ENCODE results near the gene RYR1. TPM values are rescaled to one million over a fixed set of nuclear protein-coding genes. Genes with fewer than 3 reads are reported as not detected.

Gene RYR1
- total and polyA plus RNA-seq, 2 of the 13 experiments (the other 11 are each of a cell fraction or from before 2014, with no cell fraction given) = 0.03 TPM; not detected in 1

DNA sequence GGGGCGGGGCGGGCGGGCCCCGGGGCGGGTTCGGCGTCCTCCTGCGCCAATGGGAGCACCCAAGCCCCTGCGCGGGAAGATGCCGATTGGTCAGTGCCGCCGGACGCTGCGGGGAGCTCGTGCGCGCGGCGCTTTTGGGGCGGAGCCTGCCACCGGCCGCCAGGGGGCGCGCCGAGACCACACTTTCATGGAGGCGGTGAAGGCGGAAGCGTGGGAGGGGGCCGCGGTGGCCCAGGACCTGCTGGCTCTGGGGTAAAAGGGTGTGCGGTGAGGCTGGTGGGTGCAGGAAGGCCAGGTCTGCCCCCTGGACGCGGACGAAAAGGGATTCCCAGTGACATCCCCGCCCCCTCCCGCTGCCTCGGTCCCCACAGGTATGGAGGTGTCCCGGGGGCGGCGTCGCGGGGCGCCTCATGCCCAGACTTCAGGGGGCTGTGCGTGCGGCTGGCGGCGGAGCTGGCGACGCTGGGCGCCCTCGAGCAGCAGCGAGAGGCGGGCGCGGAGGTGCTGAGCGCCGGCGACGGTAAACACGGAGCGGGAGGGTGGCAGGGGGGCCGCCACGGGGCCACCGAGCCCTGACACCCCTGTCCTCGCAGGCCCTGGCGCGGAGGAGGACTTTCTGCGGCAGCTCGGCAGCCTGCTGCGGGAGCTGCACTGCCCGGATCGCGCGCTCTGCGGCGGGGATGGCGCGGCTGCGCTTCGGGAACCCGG is 30.4 kb upstream of the RYR1 start, which contains the start of gene FAM98C (continued):
- TF ChIP-seq TFDP2 (CRISPR knock-in tag; IDR thresholded peaks at IDR 0.05) = peak; percentile 97
- TF ChIP-seq KLF9 (CRISPR knock-in tag; IDR thresholded peaks at IDR 0.05; ENCODE audit: low read depth) = peak; percentile 79
- TF ChIP-seq ZNF773 (CRISPR knock-in tag; IDR thresholded peaks at IDR 0.05; ENCODE audit: borderline replicate concordance) = 0 out of 2 replicates have a peak, but pooled peaks have one; percentile 17
- TF ChIP-seq ZGPAT (CRISPR knock-in tag; IDR thresholded peaks at IDR 0.05) = peak; percentile 97
- TF ChIP-seq ZNF432 (CRISPR knock-in tag; IDR thresholded peaks at IDR 0.05; ENCODE audit: borderline replicate concordance) = no peak
- no peak for TF ChIP-seq ZNF550 (CRISPR knock-in tag; IDR thresholded peaks at IDR 0.05; ENCODE audit: borderline replicate concordance)
- no peak for TF ChIP-seq SYNCRIP (IDR thresholded peaks at IDR 0.05; ENCODE audit: insufficient read depth, low read depth, low read length)
- TF ChIP-seq ZNF431 (CRISPR knock-in tag; IDR thresholded peaks at IDR 0.05; ENCODE audit: borderline replicate concordance, low read depth) = no peak
- peak; percentile 59 for TF ChIP-seq SALL1 (CRISPR knock-in tag; IDR thresholded peaks at IDR 0.05)
- TF ChIP-seq ZNF251 (CRISPR knock-in tag; IDR thresholded peaks at IDR 0.05) = no peak
- no peak for TF ChIP-seq ZNF7 (CRISPR knock-in tag; IDR thresholded peaks at IDR 0.05)
- peak; percentile 74; the same call in 1 of the 2 replicates for TF ChIP-seq ZNF556 (CRISPR knock-in tag; IDR thresholded peaks at IDR 0.05; ENCODE audit: borderline replicate concordance)
- TF ChIP-seq, protein P1, sequence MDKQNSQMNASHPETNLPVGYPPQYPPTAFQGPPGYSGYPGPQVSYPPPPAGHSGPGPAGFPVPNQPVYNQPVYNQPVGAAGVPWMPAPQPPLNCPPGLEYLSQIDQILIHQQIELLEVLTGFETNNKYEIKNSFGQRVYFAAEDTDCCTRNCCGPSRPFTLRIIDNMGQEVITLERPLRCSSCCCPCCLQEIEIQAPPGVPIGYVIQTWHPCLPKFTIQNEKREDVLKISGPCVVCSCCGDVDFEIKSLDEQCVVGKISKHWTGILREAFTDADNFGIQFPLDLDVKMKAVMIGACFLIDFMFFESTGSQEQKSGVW (CRISPR knock-in tag; IDR thresholded peaks at IDR 0.05; ENCODE audit: borderline replicate concordance) = 0 out of 2 replicates have a peak, but pooled peaks have one; percentile 14
- peak; percentile 84 for TF ChIP-seq HOXA3 (CRISPR knock-in tag; IDR thresholded peaks at IDR 0.05)
- TF ChIP-seq HNRNPK (IDR thresholded peaks at IDR 0.05; ENCODE audit: low read depth, low read length, poor library complexity, severe bottlenecking) = peak; percentile 58
- peak; percentile 87; the same call in 1 of the 2 replicates for TF ChIP-seq ZFP91 (CRISPR knock-in tag; IDR thresholded peaks at IDR 0.05; ENCODE audit: borderline replicate concordance)
- 0 out of 2 replicates have a peak, but pooled peaks have one; percentile 12 for TF ChIP-seq FOXA3 (CRISPR knock-in tag; IDR thresholded peaks at IDR 0.05)
- 0 out of 2 replicates have a peak, but pooled peaks have one; percentile 57 for TF ChIP-seq SNAPC4 (CRISPR knock-in tag; IDR thresholded peaks at IDR 0.05)
